SHP77 (cell line): ENCODE data around the gene SNX17.
"Not testable (repeated sequence)": the region's sequence is repeated elsewhere in the genome, so short reads cannot be mapped to it uniquely, and the experiment has no call there.

Source experiments
- DNase-seq, 2 experiments: peaks; one replicate each; lab custom pipeline; 2025; lab: John Stamatoyannopoulos, UW

The SNX17 gene

GRCh38 chr2:27400348-27401135 lies 30.1 kb downstream of the SNX17 start:
- no peak for DNase-seq

GRCh38 chr2:27407798-27408491 lies 37.5 kb downstream of the SNX17 start:
- peak; percentile 53 to 64 for DNase-seq

GRCh38 chr2:27408601-27409320 lies 38.3 kb downstream of the SNX17 start:
- peak in 1 of 2 experiments; percentile 12 for DNase-seq

- DNase-seq: peak; percentile 88 to 93
Observed at GRCh38 chr2:27409321-27410073, 39.1 kb downstream of the SNX17 start, which contains the start of gene PPM1G. TSS of gene PPM1G (minus strand) at chr2:27409591. CDS start at chr2:27409422, 169 bp downstream.

- DNase-seq: no peak
Observed at GRCh38 chr2:27412419-27413152, 42.2 kb downstream of the SNX17 start.

- no peak for DNase-seq
Observed at GRCh38 chr2:27416151-27416550, 45.7 kb downstream of the SNX17 start.

- no peak for DNase-seq
Observed at GRCh38 chr2:27420996-27421395, 50.6 kb downstream of the SNX17 start.

- no peak for DNase-seq
Observed at GRCh38 chr2:27421660-27422250, 51.3 kb downstream of the SNX17 start.

- DNase-seq: no peak
Observed at GRCh38 chr2:27422958-27423357, 52.5 kb downstream of the SNX17 start.

- not testable (repeated sequence) for DNase-seq
Observed at GRCh38 chr2:27425039-27425438, 54.6 kb downstream of the SNX17 start.
